Stomach (tissue), 9 donors: ENCODE results near the gene TLL1. TPM values are rescaled to one million over a fixed set of nuclear protein-coding genes. Genes with fewer than 3 reads are reported as not detected.

Experiments used
- DNase-seq, 2 donors: peaks; one replicate each; pipeline versions ENCODE4 v3.0.0 to v3.0.0-alpha.2; 2013 to 2019
- H3K27ac ChIP-seq, 5 donors: fragments of 200-600 bp in 4 of 5; sonication (generic) in 4 of 5; one replicate each; pipeline ENCODE4 v1.5.1; 2013 to 2019; ENCODE audit warnings: mild to moderate bottlenecking in 1 of 5, moderate library complexity in 1 of 5
- H3K27me3 ChIP-seq, 3 donors: fragments of 200-600 bp; sonication (generic); one replicate each; pipeline ENCODE4 v1.5.1; 2017 to 2019; ENCODE audit warnings: mixed run types in 1 of 3
- H3K36me3 ChIP-seq, 4 donors: fragments of 200-600 bp; sonication (generic); 1 replicate in 3 of 4; 2 replicates in 1 of 4; pipeline ENCODE4 v1.5.1; 2016 to 2019
- H3K4me1 ChIP-seq, 4 donors: fragments of 200-600 bp; sonication (generic); one replicate each; pipeline ENCODE4 v1.5.1; 2016 to 2019
- H3K4me3 ChIP-seq, 4 donors: fragments of 200-600 bp; sonication (generic) in 3 of 4; one replicate each; pipeline ENCODE4 v1.5.1; 2016 to 2019; ENCODE audit warnings: mild to moderate bottlenecking in 1 of 4
- H3K9me3 ChIP-seq, 4 donors: fragments of 200-600 bp; sonication (generic); one replicate each; pipeline ENCODE4 v1.5.1; 2016 to 2019
- CTCF ChIP-seq, 7 experiments: fragments of 450-650 bp in 4 of 7; fragments of 200-600 bp in 3 of 7; sonication (generic) in 3 of 7; IDR thresholded peaks; one replicate each; pipeline ENCODE4 v1.5.1; 2016 to 2019; ENCODE audit warnings: antibody characterized with exemption in 7 of 7, control low read depth in 2 of 7, mild to moderate bottlenecking in 1 of 7
- EP300 ChIP-seq: sonication (generic); formaldehyde crosslinking; IDR thresholded peaks from one replicate; pipeline ENCODE4 v1.6.1; 2017; ENCODE audit warnings: antibody characterized with exemption
- POLR2A ChIP-seq, 4 donors: fragments of 450-650 bp; IDR thresholded peaks; one replicate each; pipeline ENCODE4 v1.6.1; 2016; ENCODE audit warnings: antibody characterized with exemption in 4 of 4, control low read depth in 2 of 4, mild to moderate bottlenecking in 1 of 4, moderate library complexity in 1 of 4
- POLR2AphosphoS5 ChIP-seq, 3 donors: sonication (generic); formaldehyde crosslinking; IDR thresholded peaks; one replicate each; pipeline ENCODE4 v1.6.1; 2016; ENCODE audit warnings: antibody characterized with exemption in 3 of 3
- WGBS, 5 donors: extraction: QIAGEN DNeasy Blood & Tissue Kit in 3 of 5; methylation state at CpG; one replicate each; pipeline versions ENCODE4 v1.1.5 to v1.1.7; 2013 to 2018; 5-methylcytosine and 5-hydroxymethylcytosine counted together
- intact Hi-C: fragments of 100-400 bp; cut with DNase I; formaldehyde crosslinking; loops from one replicate; pipeline ENCODE4 v1.15.1; 2023; ENCODE audit warnings: low total_unique reads
- polyA plus RNA-seq, 3 donors: library from polyadenylated mRNA; stranded (reverse); fragments of 200-250 nt; gene quantifications; one replicate each; pipeline ENCODE4 v1.2.3, GENCODE V29; 2013
- total RNA-seq, 5 donors: library from RNA; depleted of rRNA; stranded (reverse); fragments of >200 nt; gene quantifications; one replicate each; pipeline versions ENCODE4 v1.1.0 to v1.2.3, GENCODE V29; 2014 to 2016
- donor health status: healthy with polysubstance abuse.
- donor health status: Bipolar disorder and iron deficiency.
- donor health status: healthy.

Gene TLL1
- total and polyA plus RNA-seq, 8 donors: under 0.01 to 27.5 (median 0.28) TPM; not detected in 1

DNA sequence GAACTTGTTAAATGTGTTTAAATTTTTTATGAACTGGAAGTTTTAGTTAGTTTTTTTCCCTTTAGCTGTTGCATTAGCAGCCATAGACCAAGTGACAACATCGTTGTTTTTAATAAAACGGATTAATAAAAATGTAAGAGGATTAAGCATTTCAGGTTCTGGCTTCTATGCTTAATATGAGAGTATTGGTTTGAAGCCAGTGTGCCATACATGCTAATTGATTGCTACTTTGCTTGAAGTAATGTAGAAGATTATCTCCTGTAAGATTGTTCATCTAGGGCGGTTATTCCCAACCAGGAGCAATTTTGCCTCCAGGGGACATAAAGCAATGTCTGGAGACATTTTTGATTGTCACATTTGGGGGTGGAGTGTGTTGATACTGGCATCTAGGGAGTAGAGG is 54.3 kb downstream of the TLL1 start:
- no peak for DNase-seq
- Histone ChIP-seq H3K27ac (no peak overlapping the region), H3K9me3 (peaks cover 0 to 4% (median 0%) of the 10 kb centered on the region in 4 donors), H3K36me3 (no peaks in the 10 kb centered on the region), H3K4me3 (no peak overlapping the region), H3K27me3 (no peaks in the 10 kb centered on the region), H3K4me1 (no peaks in the 10 kb centered on the region)
- WGBS, 5 donors: 84 to 91% (median 89%) methylated on average over 3 of the region's 3 CpGs
- TF ChIP-seq POLR2A (IDR thresholded peaks at IDR 0.05) (no peak), POLR2AphosphoS5 (IDR thresholded peaks at IDR 0.05) (no peak), CTCF (IDR thresholded peaks at IDR 0.05) (no peak), EP300 (no peak)
- intact Hi-C loops: no loop called here

DNA sequence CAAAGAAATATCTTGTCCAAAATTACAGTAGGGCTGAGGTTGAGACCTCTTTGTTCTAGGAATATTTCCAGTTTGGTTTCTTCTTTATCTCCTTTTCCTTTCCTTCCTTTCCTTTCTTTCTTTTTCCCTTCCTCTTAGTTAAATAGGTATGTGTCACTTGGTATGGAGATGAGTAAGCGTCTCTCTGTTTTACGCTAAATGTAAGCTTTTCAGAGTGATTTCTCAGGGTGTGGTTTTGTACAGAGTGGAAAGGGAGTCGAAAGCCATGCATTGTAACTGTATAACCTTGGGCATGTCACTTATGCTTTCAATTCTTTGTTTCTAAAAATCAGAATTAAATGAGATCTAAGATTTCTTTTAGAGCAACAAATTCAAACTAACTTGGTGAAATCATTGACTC is 54.8 kb downstream of the TLL1 start:
- Histone ChIP-seq H3K4me3 (no peak overlapping the region), H3K27me3 (no peaks in the 10 kb centered on the region), H3K27ac (no peak overlapping the region), H3K36me3 (no peaks in the 10 kb centered on the region), H3K4me1 (no peaks in the 10 kb centered on the region), H3K9me3 (peaks cover 0 to 4% (median 0%) of the 10 kb centered on the region in 4 donors)
- no peak for DNase-seq
- TF ChIP-seq CTCF (IDR thresholded peaks at IDR 0.05): no peak
- 81 to 92% (median 89%) methylated on average over 3 of the region's 3 CpGs for WGBS, 5 donors
- intact Hi-C loops: no loop called here

DNA sequence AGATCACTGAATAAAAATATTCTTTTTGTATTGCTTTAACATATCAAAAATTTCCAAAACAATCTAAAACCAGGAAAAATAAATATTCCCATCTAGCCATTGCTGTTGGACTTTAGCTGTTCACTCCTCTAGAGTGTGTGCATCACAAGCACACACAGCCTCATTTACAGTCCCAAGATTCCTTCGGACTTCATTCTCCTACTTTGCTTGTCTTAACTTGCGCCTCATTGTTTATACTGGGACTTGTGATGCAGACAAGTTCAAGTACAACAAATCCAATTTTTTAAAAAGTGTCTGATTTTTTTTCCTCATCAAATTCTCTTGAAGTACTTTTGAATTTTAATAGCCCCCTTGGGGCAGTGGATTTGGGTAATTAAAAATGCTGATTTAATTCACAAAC is 55.6 kb downstream of the TLL1 start:
- WGBS, 5 donors: 73 to 86% (median 78%) methylated on average over 2 of the region's 2 CpGs

GRCh38 chr4:165929662-165930061 is 56.6 kb downstream of the TLL1 start:
- H3K4me3 ChIP-seq: no peak overlapping the region
- DNase-seq: no peak
- WGBS, 5 donors: 43 to 65% (median 57%) methylated on average over 2 of the region's 2 CpGs
- TF ChIP-seq POLR2AphosphoS5 (IDR thresholded peaks at IDR 0.05) (no peak), CTCF (IDR thresholded peaks at IDR 0.05) (no peak), POLR2A (IDR thresholded peaks at IDR 0.05) (no peak), EP300 (no peak)
- H3K4me1 ChIP-seq: no peaks in the 10 kb centered on the region
- H3K27me3 ChIP-seq: no peaks in the 10 kb centered on the region
- no peaks in the 10 kb centered on the region for H3K36me3 ChIP-seq
- no peak overlapping the region for H3K27ac ChIP-seq
- no peaks in the 10 kb centered on the region for H3K9me3 ChIP-seq
- intact Hi-C loops: no loop called here

More for the DNA sequence above, 55.6 kb downstream of the TLL1 start:
- TF ChIP-seq POLR2AphosphoS5 (IDR thresholded peaks at IDR 0.05): no peak
- TF ChIP-seq EP300: no peak
- TF ChIP-seq CTCF (IDR thresholded peaks at IDR 0.05): no peak
- no peak for TF ChIP-seq POLR2A (IDR thresholded peaks at IDR 0.05)
- no peak for DNase-seq
- H3K4me1 ChIP-seq: no peaks in the 10 kb centered on the region
- peaks cover 0 to 4% (median 0%) of the 10 kb centered on the region in 4 donors for H3K9me3 ChIP-seq
- H3K27me3 ChIP-seq: no peaks in the 10 kb centered on the region
- H3K36me3 ChIP-seq: no peaks in the 10 kb centered on the region
- no peak overlapping the region for H3K4me3 ChIP-seq
- intact Hi-C loops: no loop called here
- H3K27ac ChIP-seq: no peak overlapping the region
